Upper lobe of left lung (tissue), 4 donors: ENCODE results near the gene GAN.

ENCODE experiments used
- POLR2A ChIP-seq, 4 donors: fragments of 450-650 bp; IDR thresholded peaks; one replicate each; pipeline ENCODE4 v1.5.1; 2016 to 2017; ENCODE audit warnings: antibody characterized with exemption in 4 of 4, mild to moderate bottlenecking in 2 of 4
- POLR2AphosphoS5 ChIP-seq, 2 donors: sonication (generic); formaldehyde crosslinking; IDR thresholded peaks; one replicate each; pipeline ENCODE4 v1.5.1; 2017; ENCODE audit warnings: antibody characterized with exemption in 2 of 2
- TF ChIP-seq, protein P1 (sequence below), 6 experiments: fragments of 450-650 bp in 4 of 6; fragments of 200-600 bp in 2 of 6; sonication (generic) in 2 of 6; IDR thresholded peaks; one replicate each; pipeline ENCODE4 v1.5.1; 2016 to 2019; ENCODE audit warnings: antibody characterized with exemption in 6 of 6

DNA sequence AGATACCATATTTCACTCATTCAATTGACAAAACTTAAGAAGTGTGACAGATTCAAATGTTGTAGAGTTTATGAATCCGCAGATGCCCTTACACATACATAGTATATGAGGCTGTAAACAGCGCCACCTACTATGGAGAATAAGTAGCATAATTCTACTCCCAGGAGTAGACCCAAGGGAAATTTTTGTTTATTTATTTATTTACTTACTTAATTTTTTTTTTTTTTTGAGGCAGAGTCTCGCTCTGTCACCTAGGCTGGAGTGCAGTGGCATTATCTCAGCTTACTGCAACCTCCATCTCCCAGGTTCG, 35.5 kb downstream of the GAN start:
- TF ChIP-seq, protein P1, sequence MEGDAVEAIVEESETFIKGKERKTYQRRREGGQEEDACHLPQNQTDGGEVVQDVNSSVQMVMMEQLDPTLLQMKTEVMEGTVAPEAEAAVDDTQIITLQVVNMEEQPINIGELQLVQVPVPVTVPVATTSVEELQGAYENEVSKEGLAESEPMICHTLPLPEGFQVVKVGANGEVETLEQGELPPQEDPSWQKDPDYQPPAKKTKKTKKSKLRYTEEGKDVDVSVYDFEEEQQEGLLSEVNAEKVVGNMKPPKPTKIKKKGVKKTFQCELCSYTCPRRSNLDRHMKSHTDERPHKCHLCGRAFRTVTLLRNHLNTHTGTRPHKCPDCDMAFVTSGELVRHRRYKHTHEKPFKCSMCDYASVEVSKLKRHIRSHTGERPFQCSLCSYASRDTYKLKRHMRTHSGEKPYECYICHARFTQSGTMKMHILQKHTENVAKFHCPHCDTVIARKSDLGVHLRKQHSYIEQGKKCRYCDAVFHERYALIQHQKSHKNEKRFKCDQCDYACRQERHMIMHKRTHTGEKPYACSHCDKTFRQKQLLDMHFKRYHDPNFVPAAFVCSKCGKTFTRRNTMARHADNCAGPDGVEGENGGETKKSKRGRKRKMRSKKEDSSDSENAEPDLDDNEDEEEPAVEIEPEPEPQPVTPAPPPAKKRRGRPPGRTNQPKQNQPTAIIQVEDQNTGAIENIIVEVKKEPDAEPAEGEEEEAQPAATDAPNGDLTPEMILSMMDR (IDR thresholded peaks at IDR 0.05) = no peak
- no peak for TF ChIP-seq POLR2A (IDR thresholded peaks at IDR 0.05)
- no peak for TF ChIP-seq POLR2AphosphoS5 (IDR thresholded peaks at IDR 0.05)
